HG02763 (cell line): ENCODE measurements around the gene TNIP3.
"Not testable (repeated sequence)": the region's sequence is repeated elsewhere in the genome, so short reads cannot be mapped to it uniquely, and the experiment has no call there.

ENCODE experiments used
- ATAC-seq: cut with Tn5 transposase; IDR thresholded peaks from one replicate; pipeline ENCODE4 v1.9.1; 2021; ENCODE audit warnings: mild to moderate bottlenecking, moderate library complexity; ENCODE audit not compliant: unreplicated experiment

TNIP3 gene

GRCh38 chr4:121164291-121164690 is at the start of gene TNIP3:
TSS of gene TNIP3 (minus strand) at chr4:121164321. CDS start at chr4:121164125, 196 bp downstream.
- no peak for ATAC-seq

- ATAC-seq = no peak
Measured at GRCh38 chr4:121212806-121213205, 48.7 kb upstream of the TNIP3 start.

- no peak for ATAC-seq
Measured at GRCh38 chr4:121209171-121209570, 45.0 kb upstream of the TNIP3 start.

- ATAC-seq = no peak
Measured at GRCh38 chr4:121208244-121209007, 44.3 kb upstream of the TNIP3 start.

GRCh38 chr4:121205777-121206176 is 41.7 kb upstream of the TNIP3 start:
- ATAC-seq = not testable (repeated sequence)

- ATAC-seq = peak; percentile 62
Measured at GRCh38 chr4:121200795-121201472, 36.8 kb upstream of the TNIP3 start.

- ATAC-seq = peak; percentile 77
Measured at GRCh38 chr4:121199742-121200561, 35.8 kb upstream of the TNIP3 start.

- ATAC-seq = no peak
Measured at GRCh38 chr4:121198251-121198650, 34.1 kb upstream of the TNIP3 start.

GRCh38 chr4:121195649-121196048 is 31.5 kb upstream of the TNIP3 start:
- no peak for ATAC-seq

- ATAC-seq = no peak
Measured at GRCh38 chr4:121192480-121192879, 28.4 kb upstream of the TNIP3 start.

GRCh38 chr4:121192013-121192412 is 27.9 kb upstream of the TNIP3 start:
- ATAC-seq = no peak

- ATAC-seq = no peak
Measured at GRCh38 chr4:121191361-121191760, 27.2 kb upstream of the TNIP3 start.

- ATAC-seq = no peak
Measured at GRCh38 chr4:121190389-121190788, 26.3 kb upstream of the TNIP3 start.

GRCh38 chr4:121189326-121190215 is 25.4 kb upstream of the TNIP3 start:
- ATAC-seq = peak; percentile 93

GRCh38 chr4:121187206-121187605 is 23.1 kb upstream of the TNIP3 start:
- ATAC-seq = no peak

- peak; percentile 54 for ATAC-seq
Measured at GRCh38 chr4:121185960-121186359, 21.8 kb upstream of the TNIP3 start.

- no peak for ATAC-seq
Measured at GRCh38 chr4:121183989-121184388, 19.9 kb upstream of the TNIP3 start.

- ATAC-seq = no peak
Measured at GRCh38 chr4:121183361-121183760, 19.2 kb upstream of the TNIP3 start.

GRCh38 chr4:121182296-121182695 is 18.2 kb upstream of the TNIP3 start:
- no peak for ATAC-seq

GRCh38 chr4:121181493-121181892 is 17.4 kb upstream of the TNIP3 start:
- ATAC-seq = no peak
